Ureter (tissue), 1 donor: ENCODE measurements around the gene NREP. TPM values are rescaled to one million over a fixed set of nuclear protein-coding genes. Genes with fewer than 3 reads are reported as not detected.

Experiments used
- DNase-seq: peaks from one replicate; pipeline ENCODE4 v3.0.0-alpha.2; 2020; ENCODE audit warnings: low spot score
- total RNA-seq: library from RNA; stranded (reverse); gene quantifications from one replicate; pipeline ENCODE4 v1.2.4, GENCODE V29; 2023
- donor health status: DM: yes; HTN: yes; CAD: no.

Gene NREP, protein sequence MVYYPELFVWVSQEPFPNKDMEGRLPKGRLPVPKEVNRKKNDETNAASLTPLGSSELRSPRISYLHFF
- 8.5 TPM for total RNA-seq

DNA sequence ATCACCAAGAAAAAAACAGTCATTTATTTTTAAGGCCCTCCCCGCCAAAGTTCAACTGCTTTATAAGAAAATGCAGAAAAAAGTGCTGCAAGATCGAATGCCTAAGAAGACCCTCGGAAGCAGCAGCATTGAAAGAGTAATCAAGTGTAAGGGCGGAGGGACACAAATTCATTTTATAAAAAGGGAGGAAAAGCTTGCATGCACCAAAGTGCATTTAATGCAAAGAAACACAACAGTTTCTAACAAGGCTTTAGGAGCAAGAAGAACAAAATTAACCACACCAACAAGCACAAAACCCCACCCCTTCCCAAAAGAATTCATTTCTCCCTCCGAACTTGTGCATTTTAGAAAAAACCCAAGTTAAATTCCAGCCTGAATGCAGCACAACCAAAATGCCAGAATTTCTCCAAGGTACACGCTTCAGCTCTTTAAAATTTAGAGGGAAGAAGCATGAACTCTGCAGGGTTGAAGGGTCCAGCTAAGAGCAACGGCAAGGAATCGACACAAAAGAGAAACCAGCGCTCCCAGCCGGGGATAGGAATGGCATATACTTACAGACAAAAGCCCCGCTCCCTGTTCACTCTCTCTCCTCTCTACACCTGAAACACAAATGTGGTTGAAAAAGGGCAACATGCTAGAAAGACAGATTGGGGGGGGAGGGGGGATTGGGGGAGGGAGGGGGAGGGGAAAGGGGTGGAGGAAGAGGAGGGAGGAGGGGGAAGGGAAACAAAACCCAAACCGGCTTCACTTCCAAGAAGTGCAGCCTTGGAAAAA is at the start of gene NREP:
Gene NREP (minus strand): TSS at position 614 of the 774 bp plus-strand sequence. CDS start 1,422 bp downstream, outside the sequence.
- DNase-seq = peak; percentile 53

- DNase-seq = no peak
These were observed 49.8 kb upstream of the NREP start for GRCh38 chr5:111806753-111807152.

DNA sequence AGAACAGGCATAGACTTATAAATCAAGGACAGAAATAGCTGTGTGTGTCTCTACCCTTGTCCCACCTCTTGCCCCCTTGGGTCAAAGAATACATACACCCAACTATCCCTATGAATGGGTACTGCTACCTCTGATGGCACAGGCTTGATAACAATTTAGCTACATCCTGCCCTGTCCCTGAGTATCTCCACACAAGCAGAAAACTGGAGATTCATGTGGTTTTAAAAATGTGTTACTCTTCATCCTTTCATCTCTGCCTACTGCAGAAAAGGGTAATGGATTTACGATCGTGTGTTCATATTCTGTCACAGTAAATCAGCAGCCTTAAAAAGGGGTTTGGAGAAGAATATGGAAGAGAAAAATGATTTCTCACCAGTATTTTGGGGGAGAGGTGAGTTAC is 49.2 kb upstream of the NREP start:
- DNase-seq = no peak

GRCh38 chr5:111805071-111805470 is 48.1 kb upstream of the NREP start:
- DNase-seq = no peak

GRCh38 chr5:111800351-111800750 is 43.4 kb upstream of the NREP start:
- DNase-seq = no peak

GRCh38 chr5:111795142-111795541 is 38.1 kb upstream of the NREP start:
- no peak for DNase-seq

GRCh38 chr5:111792471-111793058 is 35.6 kb upstream of the NREP start:
- no peak for DNase-seq

- no peak for DNase-seq
These were observed 33.3 kb upstream of the NREP start for GRCh38 chr5:111790295-111790694.

- no peak for DNase-seq
These were observed 30.0 kb upstream of the NREP start for GRCh38 chr5:111787006-111787405.

- no peak for DNase-seq
These were observed 27.6 kb upstream of the NREP start for GRCh38 chr5:111784491-111785181.

GRCh38 chr5:111783537-111783936 is 26.5 kb upstream of the NREP start:
- DNase-seq = no peak

DNA sequence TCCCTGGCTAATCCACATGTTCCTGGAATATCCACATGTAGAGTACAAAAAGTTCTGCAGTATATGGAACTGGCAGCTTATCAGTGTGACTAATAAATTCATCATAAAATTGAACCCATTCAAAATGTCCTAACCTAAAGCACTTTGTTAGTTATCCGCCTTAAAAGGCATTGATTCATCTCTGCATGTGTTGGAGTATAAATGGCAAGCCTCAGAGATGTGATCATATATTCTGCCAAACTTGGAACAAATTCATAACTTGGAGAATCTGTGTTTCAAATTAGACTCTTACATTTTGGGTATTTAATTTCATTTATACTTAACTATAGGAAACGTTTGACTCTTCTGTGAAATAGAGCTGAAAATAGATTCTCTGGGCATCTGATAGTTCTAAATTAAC is 25.2 kb upstream of the NREP start:
- no peak for DNase-seq

GRCh38 chr5:111781200-111781599 is 24.2 kb upstream of the NREP start:
- DNase-seq = peak; percentile 48

- DNase-seq = no peak
These were observed 22.9 kb upstream of the NREP start for GRCh38 chr5:111779922-111780292.

DNA sequence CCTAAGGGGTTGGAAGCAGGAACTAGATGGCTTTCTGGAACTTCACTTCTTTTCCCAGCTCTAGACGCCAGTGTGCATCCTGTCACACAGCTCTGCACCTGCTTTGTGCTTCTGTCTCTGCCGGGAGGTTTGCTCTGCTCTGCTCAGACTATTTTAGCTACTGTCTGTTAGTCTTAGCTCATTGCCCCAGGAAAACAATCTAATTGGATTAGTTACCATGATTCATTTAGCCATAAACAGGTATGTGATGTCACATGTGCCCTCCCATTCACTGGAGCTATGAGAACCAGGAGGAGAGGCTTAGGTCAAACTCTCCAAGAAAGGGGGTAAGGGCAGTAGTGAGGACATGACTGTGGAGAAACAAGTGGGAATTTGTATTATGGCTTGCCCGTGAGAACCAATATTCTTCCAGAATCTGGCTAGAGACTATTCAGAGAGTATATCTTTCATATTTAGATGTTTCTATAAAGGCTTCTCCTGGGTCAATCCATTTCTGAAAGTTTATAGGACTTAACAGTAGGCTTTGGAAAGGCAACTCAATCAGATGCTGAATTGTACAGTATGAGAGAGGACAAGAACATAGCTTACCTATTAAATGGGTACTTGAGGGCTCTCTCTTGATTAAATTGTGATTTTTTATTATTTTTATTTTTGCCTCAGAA is 22.4 kb upstream of the NREP start:
- DNase-seq = no peak

GRCh38 chr5:111776913-111777781 is 20.2 kb upstream of the NREP start:
- DNase-seq = no peak

- DNase-seq = no peak
These were observed 18.2 kb upstream of the NREP start for GRCh38 chr5:111775224-111775623.

DNA sequence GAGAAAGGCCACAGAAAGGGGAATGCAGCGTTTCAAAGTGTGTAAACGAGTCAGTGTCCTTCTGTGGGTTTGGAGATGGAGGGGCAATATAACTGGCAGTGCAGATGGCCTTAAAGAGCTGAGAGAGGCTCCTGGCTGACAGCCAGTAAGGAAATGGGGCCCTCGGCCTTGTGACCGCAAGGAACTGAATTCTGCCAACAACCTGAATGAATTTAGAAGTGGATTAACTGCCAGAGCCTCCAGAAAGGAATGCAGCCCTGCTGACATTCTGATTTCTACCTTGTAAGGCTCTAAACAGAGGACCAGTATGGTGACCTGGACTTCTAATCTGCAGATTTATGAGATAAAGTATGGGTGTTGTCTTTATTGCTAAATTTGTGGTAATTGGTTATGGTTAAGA is 17.5 kb upstream of the NREP start:
- peak; percentile 61 for DNase-seq

DNA sequence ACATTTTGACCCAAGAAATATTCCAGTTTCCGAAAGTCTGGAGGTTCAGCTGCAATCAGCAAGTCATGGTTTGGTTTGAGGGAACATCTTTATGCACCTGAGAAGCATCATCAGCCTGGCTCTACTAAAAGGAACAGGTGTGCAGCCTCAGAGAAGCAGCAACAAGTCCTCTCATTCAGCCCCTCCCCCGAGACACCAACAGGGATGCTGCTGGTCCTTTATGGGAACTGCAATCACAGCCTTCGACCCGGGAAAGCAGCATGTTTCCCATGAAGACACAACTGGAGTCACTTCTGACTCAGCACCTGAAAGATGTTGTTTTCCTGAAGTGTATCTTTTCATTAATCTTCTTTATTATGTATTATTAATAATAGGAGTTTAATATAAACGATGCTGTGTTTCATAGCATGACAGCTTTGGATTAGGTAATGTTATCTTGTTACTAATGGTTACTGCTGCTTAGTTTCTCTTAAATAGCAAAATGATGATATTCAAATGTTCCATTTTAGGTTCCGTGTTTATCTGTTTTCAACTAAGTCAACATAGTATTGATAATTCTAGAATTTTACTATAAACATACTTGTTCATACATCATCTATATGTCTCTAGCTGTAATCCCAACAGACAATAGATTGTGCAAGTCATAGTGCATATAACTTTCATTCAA is 15.6 kb upstream of the NREP start:
- DNase-seq = no peak

- DNase-seq = no peak
These were observed 12.5 kb upstream of the NREP start for GRCh38 chr5:111769541-111769940.
